GM19397 (cell line): ENCODE measurements around the gene TMEM267.
"Not testable (repeated sequence)": the region's sequence is repeated elsewhere in the genome, so short reads cannot be mapped to it uniquely, and the experiment has no call there.

ENCODE experiments used
- ATAC-seq: cut with Tn5 transposase; IDR thresholded peaks from one replicate; pipeline ENCODE4 v1.9.1; 2021; ENCODE audit warnings: mild to moderate bottlenecking, moderate library complexity; ENCODE audit not compliant: unreplicated experiment

The TMEM267 gene

GRCh38 chr5:43461066-43461465 lies 22.6 kb downstream of the TMEM267 start:
- ATAC-seq = no peak

- ATAC-seq = no peak
Observed at GRCh38 chr5:43456556-43456955, 27.1 kb downstream of the TMEM267 start.

- ATAC-seq = not testable (repeated sequence)
Observed at GRCh38 chr5:43441575-43441974, 42.1 kb downstream of the TMEM267 start.

GRCh38 chr5:43437062-43437660 lies 46.5 kb downstream of the TMEM267 start:
- no peak for ATAC-seq

- ATAC-seq = no peak
Observed at GRCh38 chr5:43433382-43433781, 50.3 kb downstream of the TMEM267 start.

- ATAC-seq = no peak
Observed at GRCh38 chr5:43432486-43433375, 50.9 kb downstream of the TMEM267 start.

GRCh38 chr5:43429706-43430105 lies 54.0 kb downstream of the TMEM267 start:
- no peak for ATAC-seq

GRCh38 chr5:43429016-43429415 lies 54.6 kb downstream of the TMEM267 start:
- no peak for ATAC-seq

GRCh38 chr5:43427306-43427705 lies 56.4 kb downstream of the TMEM267 start:
- no peak for ATAC-seq

- no peak for ATAC-seq
Observed at GRCh38 chr5:43425983-43426382, 57.7 kb downstream of the TMEM267 start.

- ATAC-seq = not testable (repeated sequence)
Observed at GRCh38 chr5:43423086-43423485, 60.6 kb downstream of the TMEM267 start.

- ATAC-seq = no peak
Observed at GRCh38 chr5:43422143-43422542, 61.5 kb downstream of the TMEM267 start.

- ATAC-seq = no peak
Observed at GRCh38 chr5:43421450-43422133, 62.1 kb downstream of the TMEM267 start.

- no peak for ATAC-seq
Observed at GRCh38 chr5:43420241-43420640, 63.4 kb downstream of the TMEM267 start.

- no peak for ATAC-seq
Observed at GRCh38 chr5:43418561-43418960, 65.1 kb downstream of the TMEM267 start.

GRCh38 chr5:43416803-43417394 lies 66.8 kb downstream of the TMEM267 start:
- ATAC-seq = no peak

- no peak for ATAC-seq
Observed at GRCh38 chr5:43415935-43416802, 67.5 kb downstream of the TMEM267 start.

- no peak for ATAC-seq
Observed at GRCh38 chr5:43413966-43414365, 69.7 kb downstream of the TMEM267 start.

- no peak for ATAC-seq
Observed at GRCh38 chr5:43412644-43413043, 71.0 kb downstream of the TMEM267 start.

- no peak for ATAC-seq
Observed at GRCh38 chr5:43412156-43412555, 71.5 kb downstream of the TMEM267 start, which contains the start of gene CCL28. Gene CCL28 (minus strand): TSS chr5:43412391. CDS start chr5:43412316, 75 bp downstream.
